ENCODE data around the gene ELFN1.

GRCh38 chr7:1732072-1732471 is 62.0 kb downstream of the ELFN1 start:
- TF ChIP-seq CTCF (IDR thresholded peaks at IDR 0.05; ENCODE audit: insufficient read depth, low read length) (no peak), REST (IDR thresholded peaks at IDR 0.05; ENCODE audit: insufficient replicate concordance, low read depth) (no peak), GABPA (IDR thresholded peaks at IDR 0.05; ENCODE audit: low read depth) (no peak), POLR2AphosphoS5 (IDR thresholded peaks at IDR 0.05; ENCODE audit: low read depth) (no peak), SPI1 (IDR thresholded peaks at IDR 0.05; ENCODE audit: borderline replicate concordance, low read depth) (no peak)
